ENCODE measurements around the gene RBFOX1.
"Not testable (repeated sequence)": the region's sequence is repeated elsewhere in the genome, so short reads cannot be mapped to it uniquely, and the experiment has no call there.

RBFOX1 gene

GRCh38 chr16:7471268-7471667 lies 138.6 kb downstream of the RBFOX1 start:
- DNase-seq (ENCODE audit: low spot score) = no peak

GRCh38 chr16:7482032-7482431 lies 149.4 kb downstream of the RBFOX1 start:
- DNase-seq (ENCODE audit: low spot score) = no peak

GRCh38 chr16:7482596-7483290 lies 150.1 kb downstream of the RBFOX1 start:
- no peak for DNase-seq (ENCODE audit: low spot score)

GRCh38 chr16:7487574-7488323 lies 155.1 kb downstream of the RBFOX1 start:
- DNase-seq (ENCODE audit: low spot score) = no peak

- no peak for DNase-seq (ENCODE audit: low spot score)
Observed at GRCh38 chr16:7492122-7492521, 159.5 kb downstream of the RBFOX1 start.

GRCh38 chr16:7493133-7493532 lies 160.5 kb downstream of the RBFOX1 start:
- no peak for DNase-seq (ENCODE audit: low spot score)

GRCh38 chr16:7497691-7498090 lies 165.0 kb downstream of the RBFOX1 start:
- DNase-seq (ENCODE audit: low spot score) = no peak

GRCh38 chr16:7501868-7502267 lies 169.2 kb downstream of the RBFOX1 start:
- DNase-seq (ENCODE audit: low spot score) = no peak

- not testable (repeated sequence) for DNase-seq (ENCODE audit: low spot score)
Observed at GRCh38 chr16:7502591-7503157, 170.0 kb downstream of the RBFOX1 start.

GRCh38 chr16:7503666-7504065 lies 171.0 kb downstream of the RBFOX1 start:
- no peak for DNase-seq (ENCODE audit: low spot score)

- DNase-seq (ENCODE audit: low spot score) = no peak
Observed at GRCh38 chr16:7504844-7505243, 172.2 kb downstream of the RBFOX1 start.

- DNase-seq (ENCODE audit: low spot score) = no peak
Observed at GRCh38 chr16:7505495-7505894, 172.8 kb downstream of the RBFOX1 start.

GRCh38 chr16:7506363-7506762 lies 173.7 kb downstream of the RBFOX1 start:
- no peak for DNase-seq (ENCODE audit: low spot score)

GRCh38 chr16:7508656-7509055 lies 176.0 kb downstream of the RBFOX1 start:
- no peak for DNase-seq (ENCODE audit: low spot score)

GRCh38 chr16:7509963-7510601 lies 177.4 kb downstream of the RBFOX1 start:
- no peak for DNase-seq (ENCODE audit: low spot score)

GRCh38 chr16:7511549-7512260 lies 179.1 kb downstream of the RBFOX1 start:
- no peak for DNase-seq (ENCODE audit: low spot score)

GRCh38 chr16:7512503-7512902 lies 179.9 kb downstream of the RBFOX1 start:
- no peak for DNase-seq (ENCODE audit: low spot score)

- no peak for DNase-seq (ENCODE audit: low spot score)
Observed at GRCh38 chr16:7513429-7513828, 180.8 kb downstream of the RBFOX1 start.

GRCh38 chr16:7515543-7515942 lies 182.9 kb downstream of the RBFOX1 start:
- DNase-seq (ENCODE audit: low spot score) = no peak

- DNase-seq (ENCODE audit: low spot score) = no peak
Observed at GRCh38 chr16:7517496-7517895, 184.9 kb downstream of the RBFOX1 start.

GRCh38 chr16:7518158-7518557 lies 185.5 kb downstream of the RBFOX1 start:
- DNase-seq (ENCODE audit: low spot score) = no peak

- DNase-seq (ENCODE audit: low spot score) = no peak
Observed at GRCh38 chr16:7521834-7522233, 189.2 kb downstream of the RBFOX1 start.

Data from AG20443 (cell line).